Endothelial cell of umbilical vein (primary cell): ENCODE data around the gene THAP11.

Experiments used
- POLR2A ChIP-seq: IDR thresholded peaks from 2 replicates; pipeline ENCODE4 v1.6.1; 2012; ENCODE audit warnings: low read depth, mild to moderate bottlenecking, control low read depth, low read length
- TF ChIP-seq, protein P1 (sequence below), 2 donors: IDR thresholded peaks; 1 replicate in 1 of 2; 2 replicates in 1 of 2; pipeline ENCODE4 v1.5.1; 2011; ENCODE audit warnings: low read length in 2 of 2, mild to moderate bottlenecking in 2 of 2, moderate library complexity in 2 of 2, control low read depth in 1 of 2, inconsistent platforms in 1 of 2, low read depth in 1 of 2; ENCODE audit not compliant: insufficient read depth in 1 of 2; ENCODE audit errors: extremely low read depth in 1 of 2
- TF ChIP-seq, protein P2 (sequence below): IDR thresholded peaks from 2 replicates; pipeline ENCODE4 v1.6.1; 2011; ENCODE audit not compliant: insufficient read depth, insufficient read length

DNA sequence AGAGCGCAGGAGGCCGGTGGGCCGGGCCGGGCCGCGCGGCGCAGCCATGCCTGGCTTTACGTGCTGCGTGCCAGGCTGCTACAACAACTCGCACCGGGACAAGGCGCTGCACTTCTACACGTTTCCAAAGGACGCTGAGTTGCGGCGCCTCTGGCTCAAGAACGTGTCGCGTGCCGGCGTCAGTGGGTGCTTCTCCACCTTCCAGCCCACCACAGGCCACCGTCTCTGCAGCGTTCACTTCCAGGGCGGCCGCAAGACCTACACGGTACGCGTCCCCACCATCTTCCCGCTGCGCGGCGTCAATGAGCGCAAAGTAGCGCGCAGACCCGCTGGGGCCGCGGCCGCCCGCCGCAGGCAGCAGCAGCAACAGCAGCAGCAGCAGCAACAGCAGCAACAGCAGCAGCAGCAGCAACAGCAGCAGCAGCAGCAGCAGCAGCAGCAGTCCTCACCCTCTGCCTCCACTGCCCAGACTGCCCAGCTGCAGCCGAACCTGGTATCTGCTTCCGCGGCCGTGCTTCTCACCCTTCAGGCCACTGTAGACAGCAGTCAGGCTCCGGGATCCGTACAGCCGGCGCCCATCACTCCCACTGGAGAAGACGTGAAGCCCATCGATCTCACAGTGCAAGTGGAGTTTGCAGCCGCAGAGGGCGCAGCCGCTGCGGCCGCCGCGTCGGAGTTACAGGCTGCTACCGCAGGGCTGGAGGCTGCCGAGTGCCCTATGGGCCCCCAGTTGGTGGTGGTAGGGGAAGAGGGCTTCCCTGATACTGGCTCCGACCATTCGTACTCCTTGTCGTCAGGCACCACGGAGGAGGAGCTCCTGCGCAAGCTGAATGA, 606 bp downstream of the THAP11 start:
- TF ChIP-seq, protein P1, sequence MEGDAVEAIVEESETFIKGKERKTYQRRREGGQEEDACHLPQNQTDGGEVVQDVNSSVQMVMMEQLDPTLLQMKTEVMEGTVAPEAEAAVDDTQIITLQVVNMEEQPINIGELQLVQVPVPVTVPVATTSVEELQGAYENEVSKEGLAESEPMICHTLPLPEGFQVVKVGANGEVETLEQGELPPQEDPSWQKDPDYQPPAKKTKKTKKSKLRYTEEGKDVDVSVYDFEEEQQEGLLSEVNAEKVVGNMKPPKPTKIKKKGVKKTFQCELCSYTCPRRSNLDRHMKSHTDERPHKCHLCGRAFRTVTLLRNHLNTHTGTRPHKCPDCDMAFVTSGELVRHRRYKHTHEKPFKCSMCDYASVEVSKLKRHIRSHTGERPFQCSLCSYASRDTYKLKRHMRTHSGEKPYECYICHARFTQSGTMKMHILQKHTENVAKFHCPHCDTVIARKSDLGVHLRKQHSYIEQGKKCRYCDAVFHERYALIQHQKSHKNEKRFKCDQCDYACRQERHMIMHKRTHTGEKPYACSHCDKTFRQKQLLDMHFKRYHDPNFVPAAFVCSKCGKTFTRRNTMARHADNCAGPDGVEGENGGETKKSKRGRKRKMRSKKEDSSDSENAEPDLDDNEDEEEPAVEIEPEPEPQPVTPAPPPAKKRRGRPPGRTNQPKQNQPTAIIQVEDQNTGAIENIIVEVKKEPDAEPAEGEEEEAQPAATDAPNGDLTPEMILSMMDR (IDR thresholded peaks at IDR 0.05; ENCODE audit: extremely low read depth in 1 of 2, insufficient read depth in 1 of 2, low read depth in 1 of 2, low read length in 2 of 2) = peak; percentile 13 to 47
- TF ChIP-seq POLR2A = no peak
- TF ChIP-seq, protein P2, sequence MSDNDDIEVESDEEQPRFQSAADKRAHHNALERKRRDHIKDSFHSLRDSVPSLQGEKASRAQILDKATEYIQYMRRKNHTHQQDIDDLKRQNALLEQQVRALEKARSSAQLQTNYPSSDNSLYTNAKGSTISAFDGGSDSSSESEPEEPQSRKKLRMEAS = no peak
